ENCODE data around the gene WDR62. TPM values are rescaled to one million over a fixed set of nuclear protein-coding genes. Genes with fewer than 3 reads are reported as not detected.

WDR62 gene
- total RNA-seq, 1 donor from 2014 or later = 2.4 TPM

GRCh38 chr19:36051637-36052036 is 3.1 kb upstream of the WDR62 start:
- Histone ChIP-seq H3K9ac (ENCODE audit: low read length) (no peak overlapping the region), H4K20me1 (ENCODE audit: insufficient read depth, low read length) (no peaks in the 10 kb centered on the region), H3K4me1 (ENCODE audit: insufficient read depth, low read length) (peaks cover 3% of the 10 kb centered on the region), H3K27me3 (ENCODE audit: insufficient read depth, low read length) (no peaks in the 10 kb centered on the region), H3K4me3 (ENCODE audit: insufficient read depth, low read depth, low read length) (no peak overlapping the region), H2AFZ (ENCODE audit: low read depth, low read length) (no peak overlapping the region), H3K9me3 (ENCODE audit: insufficient read depth, low read depth, low read length) (no peaks in the 10 kb centered on the region), H3K27ac (ENCODE audit: low read depth, low read length) (no peak overlapping the region), H3K36me3 (ENCODE audit: insufficient read depth, low read length) (no peaks in the 10 kb centered on the region), H3K4me2 (ENCODE audit: low read length) (no peak overlapping the region), H3K79me2 (ENCODE audit: insufficient read depth, low read length) (peaks cover 16% of the 10 kb centered on the region)
- Mint-ChIP-seq H3K27ac (ENCODE audit: unreplicated experiment) (no peak overlapping the region), H3K27me3 (ENCODE audit: low read depth, unreplicated experiment) (no peaks in the 10 kb centered on the region), H3K9me3 (ENCODE audit: unreplicated experiment) (no peaks in the 10 kb centered on the region), H3K4me3 (ENCODE audit: unreplicated experiment) (peak overlapping the region; percentile 50), H3K36me3 (ENCODE audit: low read depth, unreplicated experiment) (peaks cover 4% of the 10 kb centered on the region), H3K4me1 (ENCODE audit: low read depth, unreplicated experiment) (no peaks in the 10 kb centered on the region)
- no peak for TF ChIP-seq EZH2 (IDR thresholded peaks at IDR 0.05; ENCODE audit: insufficient read depth, low read length)
- TF ChIP-seq CTCF (IDR thresholded peaks at IDR 0.05; ENCODE audit: insufficient read depth, low read depth, low read length) = no peak
- DNase-seq (ENCODE audit: low read depth) (no peak), FAIRE-seq (no peak)

GRCh38 chr19:36054119-36054732 is 471 bp upstream of the WDR62 start, which contains the start of gene THAP8:
TSS of gene THAP8 (minus strand) at chr19:36054285. CDS start at chr19:36054217, 68 bp downstream.
- H3K27me3 ChIP-seq (ENCODE audit: insufficient read depth, low read length) = no peaks in the 10 kb centered on the region
- no peaks in the 10 kb centered on the region for H3K9me3 ChIP-seq (ENCODE audit: insufficient read depth, low read depth, low read length)
- TF ChIP-seq CTCF (IDR thresholded peaks at IDR 0.05; ENCODE audit: insufficient read depth, low read depth, low read length) (peak; percentile 28), EZH2 (IDR thresholded peaks at IDR 0.05; ENCODE audit: insufficient read depth, low read length) (no peak)
- H3K36me3 ChIP-seq (ENCODE audit: insufficient read depth, low read length) = no peaks in the 10 kb centered on the region
- H3K79me2 ChIP-seq (ENCODE audit: insufficient read depth, low read length) = peaks cover 27% of the 10 kb centered on the region
- FAIRE-seq (peak; percentile 5), DNase-seq (ENCODE audit: low read depth) (peak; percentile 96)
- peak within 1 kb of the TSS; percentile 84 for H3K4me3 ChIP-seq (ENCODE audit: insufficient read depth, low read depth, low read length)
- H3K4me1 ChIP-seq (ENCODE audit: insufficient read depth, low read length) = peaks cover 3% of the 10 kb centered on the region
- H3K27ac ChIP-seq (ENCODE audit: low read depth, low read length) = peak within 1 kb of the TSS; percentile 89
- no peaks in the 10 kb centered on the region for H3K4me1 Mint-ChIP-seq (ENCODE audit: low read depth, unreplicated experiment)
- no peaks in the 10 kb centered on the region for H4K20me1 ChIP-seq (ENCODE audit: insufficient read depth, low read length)
- H3K27ac Mint-ChIP-seq (ENCODE audit: unreplicated experiment) = peak within 1 kb of the TSS; percentile 83
- H3K9ac ChIP-seq (ENCODE audit: low read length) = peak within 1 kb of the TSS; percentile 83
- peak within 1 kb of the TSS; percentile 85 for H2AFZ ChIP-seq (ENCODE audit: low read depth, low read length)
- H3K27me3 Mint-ChIP-seq (ENCODE audit: low read depth, unreplicated experiment) = no peaks in the 10 kb centered on the region
- no peaks in the 10 kb centered on the region for H3K9me3 Mint-ChIP-seq (ENCODE audit: unreplicated experiment)
- H3K4me3 Mint-ChIP-seq (ENCODE audit: unreplicated experiment) = peak within 1 kb of the TSS; percentile 94
- H3K4me2 ChIP-seq (ENCODE audit: low read length) = peak within 1 kb of the TSS; percentile 98
- H3K36me3 Mint-ChIP-seq (ENCODE audit: low read depth, unreplicated experiment) = peaks cover 2% of the 10 kb centered on the region

- H3K4me3 Mint-ChIP-seq (ENCODE audit: unreplicated experiment) = no peak overlapping the region
- H3K9ac ChIP-seq (ENCODE audit: low read length) = no peak overlapping the region
- DNase-seq (ENCODE audit: low read depth) = no peak
- H3K36me3 ChIP-seq (ENCODE audit: insufficient read depth, low read length) = peaks cover 3% of the 10 kb centered on the region
- H3K4me1 Mint-ChIP-seq (ENCODE audit: low read depth, unreplicated experiment) = no peaks in the 10 kb centered on the region
- TF ChIP-seq EZH2 (IDR thresholded peaks at IDR 0.05; ENCODE audit: insufficient read depth, low read length) (no peak), CTCF (IDR thresholded peaks at IDR 0.05; ENCODE audit: insufficient read depth, low read depth, low read length) (no peak)
- H3K9me3 Mint-ChIP-seq (ENCODE audit: unreplicated experiment) = no peaks in the 10 kb centered on the region
- H3K4me3 ChIP-seq (ENCODE audit: insufficient read depth, low read depth, low read length) = no peak overlapping the region
- no peaks in the 10 kb centered on the region for H3K9me3 ChIP-seq (ENCODE audit: insufficient read depth, low read depth, low read length)
- H3K79me2 ChIP-seq (ENCODE audit: insufficient read depth, low read length) = peaks cover 27% of the 10 kb centered on the region
- no peaks in the 10 kb centered on the region for H4K20me1 ChIP-seq (ENCODE audit: insufficient read depth, low read length)
- peaks cover under 1% of the 10 kb centered on the region for H3K4me1 ChIP-seq (ENCODE audit: insufficient read depth, low read length)
- no peaks in the 10 kb centered on the region for H3K27me3 Mint-ChIP-seq (ENCODE audit: low read depth, unreplicated experiment)
- H2AFZ ChIP-seq (ENCODE audit: low read depth, low read length) = no peak overlapping the region
- FAIRE-seq = no peak
- H3K27ac Mint-ChIP-seq (ENCODE audit: unreplicated experiment) = no peak overlapping the region
- H3K4me2 ChIP-seq (ENCODE audit: low read length) = no peak overlapping the region
- H3K27ac ChIP-seq (ENCODE audit: low read depth, low read length) = no peak overlapping the region
- H3K36me3 Mint-ChIP-seq (ENCODE audit: low read depth, unreplicated experiment) = no peaks in the 10 kb centered on the region
- H3K27me3 ChIP-seq (ENCODE audit: insufficient read depth, low read length) = no peaks in the 10 kb centered on the region
Measured at GRCh38 chr19:36058481-36059179, 3.9 kb downstream of the WDR62 start.
